Activated T-helper 2 cell treated with anti-CD3 and anti-CD28 coated beads, Interferon-gamma antibody, Interleukin-2, Interleukin-4, amounts not matched to agents 10 μg/mL and 5 μg/mL and 100 μg/mL, durations not matched to agents 14 hours and 24 hours and 36 hours (primary cell): ENCODE results near the gene ACP6. TPM values are rescaled to one million over a fixed set of nuclear protein-coding genes. Genes with fewer than 3 reads are reported as not detected.

ENCODE experiments used
- total RNA-seq: library from RNA; stranded (reverse); gene quantifications from 2 replicates; pipeline ENCODE4 v1.2.3, GENCODE V29; 2022

The ACP6 gene
- total RNA-seq, 1 donor from 2014 or later: 13.4 TPM

Other genes starting within 250 kb of the ACP6 start
- gene BCL9, start 129.0 kb downstream of the ACP6 start, total RNA-seq: 26.6 and 29.7 TPM in 2 replicates
- gene GJA5, start 90.1 kb upstream of the ACP6 start, total RNA-seq: not detected in 2 replicates
- gene GJA8, start 232.3 kb upstream of the ACP6 start, total RNA-seq: not detected in 2 replicates